ENCODE results near the gene KRTAP1-3. TPM values are rescaled to one million over a fixed set of nuclear protein-coding genes. Genes with fewer than 3 reads are reported as not detected.
"Not testable (repeated sequence)": the region's sequence is repeated elsewhere in the genome, so short reads cannot be mapped to it uniquely, and the experiment has no call there.

KRTAP1-3 gene
- total RNA-seq, 1 donor, result not detected

DNA sequence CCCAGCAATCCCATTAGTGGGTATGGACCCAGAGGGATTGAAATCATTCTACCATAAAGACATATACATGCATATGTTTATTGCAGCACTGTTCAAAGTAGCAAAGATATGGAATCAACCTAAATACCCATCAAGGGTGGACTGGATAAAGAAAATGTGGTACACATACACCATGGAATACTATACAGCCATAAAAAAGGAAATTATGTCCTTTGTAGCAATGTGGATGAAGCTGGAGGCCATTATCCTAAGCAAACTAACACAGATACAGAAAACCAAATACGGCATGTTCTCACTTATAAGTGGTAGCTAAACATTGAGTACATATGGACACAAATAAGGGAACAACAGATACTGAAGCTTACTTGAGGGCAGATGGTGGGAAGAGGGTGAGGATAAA, 22.9 kb upstream of the KRTAP1-3 start:
- no peaks in the 10 kb centered on the region for H3K36me3 ChIP-seq (ENCODE audit: insufficient read depth, low read length)
- H3K4me3 ChIP-seq (ENCODE audit: insufficient read depth, low read length), result no peak overlapping the region
- no peak overlapping the region for H2AFZ ChIP-seq (ENCODE audit: low read length)
- peaks cover 9% of the 10 kb centered on the region for H3K79me2 ChIP-seq (ENCODE audit: insufficient read depth, low read length)
- H3K27ac ChIP-seq (ENCODE audit: low read depth, low read length), result peak overlapping the region; percentile 94
- no peaks in the 10 kb centered on the region for H4K20me1 ChIP-seq (ENCODE audit: insufficient read depth, low read length)
- DNase-seq (ENCODE audit: insufficient read length, low spot score, missing footprints), result no peak
- H3K27me3 ChIP-seq (ENCODE audit: insufficient read depth, low read length), result no peaks in the 10 kb centered on the region
- H3K9me3 ChIP-seq (ENCODE audit: low read depth, low read length), result peaks cover 2% of the 10 kb centered on the region
- H3K4me2 ChIP-seq (ENCODE audit: insufficient read depth, low read length), result no peak overlapping the region
- peaks cover 49% of the 10 kb centered on the region for H3K4me1 ChIP-seq (ENCODE audit: insufficient read depth, low read length)
- TF ChIP-seq CTCF (IDR thresholded peaks at IDR 0.05; ENCODE audit: extremely low read depth, low read depth, low read length), result no peak

GRCh38 chr17:41055130-41055529, 20.5 kb upstream of the KRTAP1-3 start, which contains the start of gene KRTAP2-2:
KRTAP2-2 (minus strand) TSS chr17:41055230; CDS start chr17:41055211, 19 bp downstream.
- not testable (repeated sequence) for H3K4me3 ChIP-seq (ENCODE audit: insufficient read depth, low read length); H3K27me3 ChIP-seq (ENCODE audit: insufficient read depth, low read length); DNase-seq (ENCODE audit: insufficient read length, low spot score, missing footprints); H3K4me2 ChIP-seq (ENCODE audit: insufficient read depth, low read length); H3K79me2 ChIP-seq (ENCODE audit: insufficient read depth, low read length); H4K20me1 ChIP-seq (ENCODE audit: insufficient read depth, low read length); H3K36me3 ChIP-seq (ENCODE audit: insufficient read depth, low read length); H3K9me3 ChIP-seq (ENCODE audit: low read depth, low read length); H2AFZ ChIP-seq (ENCODE audit: low read length)
- peak within 1 kb of the TSS; percentile 66 for H3K27ac ChIP-seq (ENCODE audit: low read depth, low read length)
- H3K4me1 ChIP-seq (ENCODE audit: insufficient read depth, low read length), result peaks cover 34% of the 10 kb centered on the region

DNA sequence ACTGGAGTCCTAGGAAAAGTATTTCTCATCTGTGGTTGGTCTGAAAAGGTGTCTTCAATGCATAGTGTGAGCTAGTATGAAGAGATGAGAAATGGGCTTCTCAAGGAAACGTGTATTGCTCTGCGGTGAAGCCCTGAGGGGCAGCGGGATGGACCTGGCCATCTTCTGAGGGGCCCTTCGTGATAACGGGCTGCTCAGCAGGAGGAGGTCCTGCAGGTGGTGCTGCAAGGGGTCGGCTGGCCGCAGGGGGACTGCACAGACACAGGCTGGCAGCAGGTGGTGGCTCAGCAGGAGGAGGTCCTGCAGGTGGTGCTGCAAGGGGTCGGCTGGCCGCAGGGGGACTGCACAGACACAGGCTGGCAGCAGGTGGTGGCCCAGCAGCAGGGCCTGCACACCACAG, 19.9 kb upstream of the KRTAP1-3 start:
- H3K27ac ChIP-seq (ENCODE audit: low read depth, low read length); H3K9me3 ChIP-seq (ENCODE audit: low read depth, low read length); H4K20me1 ChIP-seq (ENCODE audit: insufficient read depth, low read length); H3K79me2 ChIP-seq (ENCODE audit: insufficient read depth, low read length); DNase-seq (ENCODE audit: insufficient read length, low spot score, missing footprints); H3K4me2 ChIP-seq (ENCODE audit: insufficient read depth, low read length); H2AFZ ChIP-seq (ENCODE audit: low read length); H3K36me3 ChIP-seq (ENCODE audit: insufficient read depth, low read length); H3K4me3 ChIP-seq (ENCODE audit: insufficient read depth, low read length); H3K27me3 ChIP-seq (ENCODE audit: insufficient read depth, low read length): not testable (repeated sequence)
- peaks cover 31% of the 10 kb centered on the region for H3K4me1 ChIP-seq (ENCODE audit: insufficient read depth, low read length)

GRCh38 chr17:41054025-41054424, 19.4 kb upstream of the KRTAP1-3 start:
- DNase-seq (ENCODE audit: insufficient read length, low spot score, missing footprints), result no peak

More at GRCh38 chr17:41054025-41054424, 19.4 kb upstream of the KRTAP1-3 start:
- Histone ChIP-seq H2AFZ (ENCODE audit: low read length) (no peak overlapping the region), H3K27ac (ENCODE audit: low read depth, low read length) (peak overlapping the region; percentile 66), H3K27me3 (ENCODE audit: insufficient read depth, low read length) (no peaks in the 10 kb centered on the region), H3K4me2 (ENCODE audit: insufficient read depth, low read length) (no peak overlapping the region), H3K36me3 (ENCODE audit: insufficient read depth, low read length) (no peaks in the 10 kb centered on the region), H3K79me2 (ENCODE audit: insufficient read depth, low read length) (peaks cover 9% of the 10 kb centered on the region), H3K4me3 (ENCODE audit: insufficient read depth, low read length) (no peak overlapping the region), H4K20me1 (ENCODE audit: insufficient read depth, low read length) (no peaks in the 10 kb centered on the region), H3K9me3 (ENCODE audit: low read depth, low read length) (peaks cover 2% of the 10 kb centered on the region), H3K4me1 (ENCODE audit: insufficient read depth, low read length) (peaks cover 28% of the 10 kb centered on the region)
- no peak for TF ChIP-seq CTCF (IDR thresholded peaks at IDR 0.05; ENCODE audit: extremely low read depth, low read depth, low read length)
